Stomach (tissue), 4 donors: ENCODE results near the gene CMKLR1.

Experiments
- CTCF ChIP-seq, 7 experiments: fragments of 450-650 bp in 4 of 7; fragments of 200-600 bp in 3 of 7; sonication (generic) in 3 of 7; IDR thresholded peaks; one replicate each; pipeline ENCODE4 v1.5.1; 2016 to 2019; ENCODE audit warnings: antibody characterized with exemption in 7 of 7, control low read depth in 2 of 7, mild to moderate bottlenecking in 1 of 7
- POLR2A ChIP-seq, 4 donors: fragments of 450-650 bp; IDR thresholded peaks; one replicate each; pipeline ENCODE4 v1.6.1; 2016; ENCODE audit warnings: antibody characterized with exemption in 4 of 4, control low read depth in 2 of 4, mild to moderate bottlenecking in 1 of 4, moderate library complexity in 1 of 4

GRCh38 chr12:108349278-108349688, 10.2 kb upstream of the CMKLR1 start:
- no peak for TF ChIP-seq POLR2A (IDR thresholded peaks at IDR 0.05)
- no peak for TF ChIP-seq CTCF (IDR thresholded peaks at IDR 0.05)
